Measurements from ENCODE around the gene FBP1. TPM values are rescaled to one million over a fixed set of nuclear protein-coding genes. Genes with fewer than 3 reads are reported as not detected.

The FBP1 gene
- total and polyA plus RNA-seq, 7 experiments from 2014 or later = 0.15 to 26.1 (median 10.8) TPM

DNA sequence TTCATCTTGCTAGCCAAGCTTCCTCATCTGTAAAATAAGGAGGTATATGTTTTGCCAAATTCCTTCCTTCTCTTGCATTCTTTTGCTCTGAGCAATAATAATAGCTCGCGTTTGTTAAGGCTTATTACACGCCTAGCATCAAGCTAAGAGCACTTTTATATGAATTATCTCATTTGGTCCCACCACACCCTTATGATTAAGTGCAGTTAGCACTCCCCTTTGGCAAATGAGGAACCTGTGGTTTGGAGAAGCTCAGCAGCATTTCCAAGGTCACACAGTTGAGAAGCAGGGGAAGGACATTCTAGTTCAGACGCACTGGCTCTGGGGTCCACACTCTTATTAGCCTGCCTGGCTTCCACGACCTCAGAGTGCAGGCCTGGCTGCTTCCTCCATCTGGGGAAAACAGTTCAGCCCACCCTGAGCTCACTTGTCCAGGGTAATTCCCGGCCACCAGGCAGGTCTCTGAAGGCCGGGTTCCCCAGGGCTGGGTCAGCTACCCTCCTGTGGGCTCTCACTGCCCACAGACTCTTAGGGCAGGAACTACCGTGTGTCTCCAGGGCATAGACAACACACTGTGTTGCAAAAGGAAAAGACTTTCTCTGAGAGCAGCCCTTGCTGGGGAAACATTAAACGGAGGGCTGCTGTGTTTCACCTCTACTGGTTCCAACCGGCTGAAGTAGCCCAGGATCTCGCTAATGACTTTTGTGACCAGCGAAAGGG, 9.9 kb upstream of the FBP1 start:
- Mint-ChIP-seq H3K9me3 (peaks cover 0 to 2% (median 0%) of the 10 kb centered on the region in 11 donors), H3K36me3 (no peaks in the 10 kb centered on the region), H3K27ac (no peak overlapping the region), H3K4me3 (no peak overlapping the region), H3K27me3 (peaks cover 0 to 10% (median 0%) of the 10 kb centered on the region in 5 donors), H3K4me1 (peaks cover 0 to 11% (median 0%) of the 10 kb centered on the region in 7 donors)
- no peak overlapping the region for H3K27ac ChIP-seq (ENCODE audit: low read depth, low read length)
- no peaks in the 10 kb centered on the region for H3K27me3 ChIP-seq (ENCODE audit: control insufficient read depth in 2 of 2, insufficient read depth in 2 of 2, low read length in 2 of 2)
- DNase-seq = no peak
- peak; percentile 79 for ATAC-seq
- no peak overlapping the region for H3K4me3 ChIP-seq (ENCODE audit: low read length)
- no peaks in the 10 kb centered on the region for H3K4me1 ChIP-seq (ENCODE audit: control insufficient read depth in 2 of 2, insufficient read depth in 2 of 2, low read length in 2 of 2)
- CTCF ChIA-PET = interaction anchor here (0.6 kb wide), 1 partner anchor 437 kb away, joined by 4 read pairs; no protein-coding TSS in a partner anchor
- no peaks in the 10 kb centered on the region for H3K36me3 ChIP-seq (ENCODE audit: control insufficient read depth in 2 of 3, insufficient read depth in 3 of 3, low read length in 3 of 3)
- intact Hi-C loops (cut with micrococcal nuclease) = no loop called here
- no peaks in the 10 kb centered on the region for H3K9me3 ChIP-seq (ENCODE audit: control insufficient read depth in 2 of 3, low read length in 3 of 3)
- POLR2A ChIA-PET = interaction anchor here (1.4 kb wide), 1 partner anchor 9 kb away, joined by 5 read pairs; the partner anchor contains the start of gene FBP1

DNA sequence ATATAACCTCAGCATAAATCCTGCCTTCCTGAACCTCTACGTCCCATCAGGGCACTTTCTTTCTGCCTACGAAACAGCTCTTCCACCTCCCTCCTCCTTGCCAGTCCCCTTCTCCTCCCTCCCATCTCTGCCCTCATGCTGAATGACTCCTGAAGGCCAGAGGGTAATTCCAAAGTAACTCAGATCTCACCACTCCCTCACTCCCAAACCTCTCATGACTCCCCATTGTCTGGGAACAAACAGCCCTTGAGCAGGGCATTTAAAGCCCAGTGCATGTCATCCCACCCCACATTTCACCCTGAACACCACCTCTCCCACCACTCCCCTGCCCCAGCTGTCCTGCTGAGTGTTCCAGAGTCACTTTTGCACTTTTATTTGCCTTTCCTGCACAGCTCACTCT, 8.9 kb upstream of the FBP1 start:
- no peaks in the 10 kb centered on the region for H3K36me3 Mint-ChIP-seq
- H3K9me3 Mint-ChIP-seq = peaks cover 0 to 2% (median 0%) of the 10 kb centered on the region in 11 donors
- peaks cover 0 to 10% (median 0%) of the 10 kb centered on the region in 5 donors for H3K27me3 Mint-ChIP-seq
- no peak overlapping the region for H3K4me3 Mint-ChIP-seq
- Histone ChIP-seq H3K27ac (ENCODE audit: low read depth, low read length) (no peak overlapping the region), H3K4me1 (ENCODE audit: control insufficient read depth in 2 of 2, insufficient read depth in 2 of 2, low read length in 2 of 2) (no peaks in the 10 kb centered on the region), H3K9me3 (ENCODE audit: control insufficient read depth in 2 of 3, low read length in 3 of 3) (no peaks in the 10 kb centered on the region), H3K27me3 (ENCODE audit: control insufficient read depth in 2 of 2, insufficient read depth in 2 of 2, low read length in 2 of 2) (no peaks in the 10 kb centered on the region), H3K36me3 (ENCODE audit: control insufficient read depth in 2 of 3, insufficient read depth in 3 of 3, low read length in 3 of 3) (no peaks in the 10 kb centered on the region), H3K4me3 (ENCODE audit: low read length) (no peak overlapping the region)
- no peak for ATAC-seq
- ChIA-PET CTCF (no interaction called here), POLR2A (no interaction called here)
- DNase-seq = no peak
- H3K4me1 Mint-ChIP-seq = peaks cover 0 to 10% (median 0%) of the 10 kb centered on the region in 7 donors
- H3K27ac Mint-ChIP-seq = peak overlapping the region in 2 of 9 donors; percentile 2 to 7
- intact Hi-C loops (cut with micrococcal nuclease) = no loop called here

DNA sequence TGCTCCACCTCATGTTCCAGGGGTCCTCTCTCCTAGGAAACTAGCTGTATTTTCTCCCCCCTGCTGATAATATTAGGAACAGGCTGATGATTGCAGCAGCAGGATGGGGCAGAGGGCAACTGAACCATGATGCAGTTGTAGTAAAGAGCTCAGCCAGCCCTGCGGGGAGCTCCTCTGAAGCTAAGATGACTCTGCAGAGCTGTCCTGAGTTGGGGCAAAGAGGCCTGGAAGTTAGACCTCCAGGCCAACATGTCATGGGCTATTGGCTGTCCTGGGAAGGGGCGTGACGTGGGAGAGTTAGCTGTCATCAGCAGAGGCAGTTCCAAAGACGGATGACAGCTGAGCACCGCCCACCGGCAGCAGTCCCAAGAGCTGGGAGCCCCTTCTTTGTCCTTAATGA, 6.6 kb upstream of the FBP1 start:
- DNase-seq = no peak
- Mint-ChIP-seq H3K36me3 (no peaks in the 10 kb centered on the region), H3K4me1 (peaks cover 0 to 10% (median 0%) of the 10 kb centered on the region in 7 donors), H3K4me3 (no peak overlapping the region), H3K27ac (no peak overlapping the region), H3K27me3 (peaks cover 0 to 8% (median 0%) of the 10 kb centered on the region in 5 donors), H3K9me3 (no peaks in the 10 kb centered on the region)
- ATAC-seq = no peak
- ChIA-PET POLR2A (interaction anchor here (1.0 kb wide), 1 partner anchor 11 kb away, joined by 4 read pairs; no protein-coding TSS in a partner anchor), CTCF (no interaction called here)
- intact Hi-C loops (cut with micrococcal nuclease) = no loop called here
- no peak overlapping the region for H3K4me3 ChIP-seq (ENCODE audit: low read length)
- H3K36me3 ChIP-seq (ENCODE audit: control insufficient read depth in 2 of 3, insufficient read depth in 3 of 3, low read length in 3 of 3) = no peaks in the 10 kb centered on the region
- no peaks in the 10 kb centered on the region for H3K9me3 ChIP-seq (ENCODE audit: control insufficient read depth in 2 of 3, low read length in 3 of 3)
- no peaks in the 10 kb centered on the region for H3K4me1 ChIP-seq (ENCODE audit: control insufficient read depth in 2 of 2, insufficient read depth in 2 of 2, low read length in 2 of 2)
- no peaks in the 10 kb centered on the region for H3K27me3 ChIP-seq (ENCODE audit: control insufficient read depth in 2 of 2, insufficient read depth in 2 of 2, low read length in 2 of 2)
- H3K27ac ChIP-seq (ENCODE audit: low read depth, low read length) = no peak overlapping the region

DNA sequence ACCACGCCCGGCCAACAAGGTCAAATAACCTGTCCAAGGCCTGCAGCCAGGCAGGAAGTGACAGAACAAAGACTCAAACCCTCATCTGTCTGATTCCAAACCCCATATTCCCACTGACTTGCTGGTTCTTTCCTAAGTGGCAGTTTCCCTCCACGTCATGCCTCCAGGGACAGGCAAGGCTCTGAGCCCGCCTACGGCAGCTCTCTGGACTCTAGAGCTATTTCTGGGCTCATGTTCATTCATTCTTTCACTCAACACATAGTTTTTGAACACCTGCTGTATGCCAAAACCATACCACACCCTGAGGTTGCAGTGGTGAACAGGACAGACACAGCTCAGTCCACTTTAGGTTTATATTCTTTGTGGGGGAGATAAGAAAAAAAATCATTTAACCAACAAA, 5.2 kb upstream of the FBP1 start:
- intact Hi-C loops (cut with micrococcal nuclease) = no loop called here
- Mint-ChIP-seq H3K4me1 (peaks cover 4 to 15% (median 6%) of the 10 kb centered on the region in 7 donors), H3K27me3 (peaks cover 0 to 17% (median 0%) of the 10 kb centered on the region in 5 donors), H3K9me3 (no peaks in the 10 kb centered on the region), H3K4me3 (no peak overlapping the region), H3K36me3 (no peaks in the 10 kb centered on the region), H3K27ac (no peak overlapping the region)
- H3K9me3 ChIP-seq (ENCODE audit: control insufficient read depth in 2 of 3, low read length in 3 of 3) = no peaks in the 10 kb centered on the region
- no peaks in the 10 kb centered on the region for H3K4me1 ChIP-seq (ENCODE audit: control insufficient read depth in 2 of 2, insufficient read depth in 2 of 2, low read length in 2 of 2)
- no peaks in the 10 kb centered on the region for H3K36me3 ChIP-seq (ENCODE audit: control insufficient read depth in 2 of 3, insufficient read depth in 3 of 3, low read length in 3 of 3)
- no peak overlapping the region for H3K4me3 ChIP-seq (ENCODE audit: low read length)
- H3K27me3 ChIP-seq (ENCODE audit: control insufficient read depth in 2 of 2, insufficient read depth in 2 of 2, low read length in 2 of 2) = no peaks in the 10 kb centered on the region
- ATAC-seq (no peak), DNase-seq (no peak)
- POLR2A ChIA-PET = no interaction called here
- no peak overlapping the region for H3K27ac ChIP-seq (ENCODE audit: low read depth, low read length)
- CTCF ChIA-PET = interaction anchor here (0.9 kb wide), 1 partner anchor 21 kb away, joined by 4 read pairs; no protein-coding TSS in a partner anchor

DNA sequence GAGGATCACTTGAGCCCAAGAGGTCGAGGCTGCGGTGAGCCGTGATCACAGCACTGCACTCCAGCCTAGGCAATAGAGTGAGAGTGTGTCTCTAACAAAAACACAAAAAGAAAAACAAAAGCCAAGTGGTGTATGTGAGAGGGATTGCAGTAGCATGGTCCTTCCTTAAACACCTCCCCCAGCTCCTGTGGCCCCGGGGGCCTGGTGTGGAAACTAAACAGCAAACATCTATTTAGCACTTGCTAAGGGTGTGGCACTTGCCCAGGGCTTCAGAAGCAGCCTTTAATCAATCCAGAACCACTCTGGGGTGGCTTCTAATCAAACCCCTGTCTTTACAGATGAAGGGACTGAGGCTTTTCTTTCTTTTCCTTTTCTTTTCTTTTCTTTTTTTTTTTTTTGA, 4.4 kb upstream of the FBP1 start:
- ChIA-PET POLR2A (no interaction called here), CTCF (interaction anchor here (0.9 kb wide), 1 partner anchor 22 kb away, joined by 4 read pairs; no protein-coding TSS in a partner anchor)
- no peak for ATAC-seq
- Histone ChIP-seq H3K36me3 (ENCODE audit: control insufficient read depth in 2 of 3, insufficient read depth in 3 of 3, low read length in 3 of 3) (no peaks in the 10 kb centered on the region), H3K4me3 (ENCODE audit: low read length) (no peak overlapping the region), H3K27me3 (ENCODE audit: control insufficient read depth in 2 of 2, insufficient read depth in 2 of 2, low read length in 2 of 2) (no peaks in the 10 kb centered on the region), H3K4me1 (ENCODE audit: control insufficient read depth in 2 of 2, insufficient read depth in 2 of 2, low read length in 2 of 2) (no peaks in the 10 kb centered on the region), H3K27ac (ENCODE audit: low read depth, low read length) (no peak overlapping the region), H3K9me3 (ENCODE audit: control insufficient read depth in 2 of 3, low read length in 3 of 3) (no peaks in the 10 kb centered on the region)
- Mint-ChIP-seq H3K27ac (peak overlapping the region in 1 of 9 donors; percentile 18), H3K9me3 (no peaks in the 10 kb centered on the region), H3K4me3 (no peak overlapping the region), H3K4me1 (peaks cover 6 to 19% (median 9%) of the 10 kb centered on the region in 7 donors), H3K36me3 (no peaks in the 10 kb centered on the region), H3K27me3 (peaks cover 0 to 23% (median 0%) of the 10 kb centered on the region in 5 donors)
- intact Hi-C loops (cut with micrococcal nuclease) = no loop called here
- DNase-seq = no peak

DNA sequence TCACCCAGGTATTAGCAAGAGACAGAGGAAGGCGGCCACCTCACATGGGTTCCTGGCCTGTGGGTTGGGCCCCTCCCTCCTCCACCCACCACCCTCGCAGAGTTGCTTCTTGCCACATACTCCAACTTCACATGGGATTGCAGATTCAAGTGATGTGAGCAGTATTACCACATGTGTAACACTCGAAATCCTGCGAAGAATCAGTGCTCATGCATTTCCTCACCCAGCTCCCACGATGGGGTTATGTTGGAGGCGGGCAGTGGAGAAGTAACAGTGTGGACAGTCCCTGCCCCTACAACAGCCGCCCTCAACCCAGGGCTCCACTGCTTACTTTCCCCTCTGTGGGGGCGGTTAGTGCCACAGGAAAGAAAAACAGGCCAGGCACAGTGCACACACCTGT, 3.9 kb upstream of the FBP1 start:
- no peak for DNase-seq
- Histone ChIP-seq H3K4me3 (ENCODE audit: low read length) (no peak overlapping the region), H3K36me3 (ENCODE audit: control insufficient read depth in 2 of 3, insufficient read depth in 3 of 3, low read length in 3 of 3) (no peaks in the 10 kb centered on the region), H3K9me3 (ENCODE audit: control insufficient read depth in 2 of 3, low read length in 3 of 3) (no peaks in the 10 kb centered on the region), H3K27ac (ENCODE audit: low read depth, low read length) (no peak overlapping the region), H3K4me1 (ENCODE audit: control insufficient read depth in 2 of 2, insufficient read depth in 2 of 2, low read length in 2 of 2) (no peaks in the 10 kb centered on the region), H3K27me3 (ENCODE audit: control insufficient read depth in 2 of 2, insufficient read depth in 2 of 2, low read length in 2 of 2) (no peaks in the 10 kb centered on the region)
- ChIA-PET CTCF (no interaction called here), POLR2A (no interaction called here)
- H3K4me3 Mint-ChIP-seq = no peak overlapping the region
- H3K4me1 Mint-ChIP-seq = peaks cover 11 to 24% (median 15%) of the 10 kb centered on the region in 7 donors
- peaks cover 0 to 2% (median 0%) of the 10 kb centered on the region in 5 donors for H3K36me3 Mint-ChIP-seq
- peak overlapping the region in 1 of 9 donors; percentile 18 for H3K27ac Mint-ChIP-seq
- peaks cover 0 to 29% (median 0%) of the 10 kb centered on the region in 5 donors for H3K27me3 Mint-ChIP-seq
- intact Hi-C loops (cut with micrococcal nuclease) = no loop called here
- ATAC-seq = peak; percentile 43
- H3K9me3 Mint-ChIP-seq = no peaks in the 10 kb centered on the region

DNA sequence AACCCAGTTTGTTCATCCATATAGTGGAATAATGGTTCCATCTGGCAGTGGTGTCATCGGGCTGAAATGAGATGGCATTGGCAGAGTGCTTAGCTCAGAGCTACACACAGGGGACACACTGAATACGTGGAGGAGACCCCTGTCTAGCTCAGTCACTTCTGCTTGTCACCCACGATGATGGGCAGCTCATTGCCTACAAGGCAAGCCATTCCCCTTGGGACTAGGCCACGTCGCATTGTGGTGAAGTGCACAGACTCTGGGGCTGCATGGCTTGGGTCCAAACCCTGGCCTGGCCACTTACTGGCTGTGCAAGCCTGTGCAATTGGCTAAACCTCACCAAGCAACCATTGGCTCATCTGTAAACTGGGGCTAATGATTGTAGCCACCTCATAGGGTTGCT, 3.2 kb upstream of the FBP1 start:
- intact Hi-C loops (cut with micrococcal nuclease) = no loop called here
- Mint-ChIP-seq H3K4me1 (peaks cover 13 to 29% (median 17%) of the 10 kb centered on the region in 7 donors), H3K9me3 (no peaks in the 10 kb centered on the region), H3K4me3 (no peak overlapping the region), H3K27me3 (peaks cover 0 to 34% (median 0%) of the 10 kb centered on the region in 5 donors), H3K36me3 (peaks cover 0 to 2% (median 0%) of the 10 kb centered on the region in 5 donors), H3K27ac (peak overlapping the region in 1 of 9 donors; percentile 49)
- no peak for DNase-seq
- no peaks in the 10 kb centered on the region for H3K9me3 ChIP-seq (ENCODE audit: control insufficient read depth in 2 of 3, low read length in 3 of 3)
- POLR2A ChIA-PET = no interaction called here
- H3K4me3 ChIP-seq (ENCODE audit: low read length) = no peak overlapping the region
- ATAC-seq = no peak
- no peaks in the 10 kb centered on the region for H3K27me3 ChIP-seq (ENCODE audit: control insufficient read depth in 2 of 2, insufficient read depth in 2 of 2, low read length in 2 of 2)
- H3K36me3 ChIP-seq (ENCODE audit: control insufficient read depth in 2 of 3, insufficient read depth in 3 of 3, low read length in 3 of 3) = no peaks in the 10 kb centered on the region
- no peaks in the 10 kb centered on the region for H3K4me1 ChIP-seq (ENCODE audit: control insufficient read depth in 2 of 2, insufficient read depth in 2 of 2, low read length in 2 of 2)
- no peak overlapping the region for H3K27ac ChIP-seq (ENCODE audit: low read depth, low read length)
- CTCF ChIA-PET = no interaction called here
